ENCODE measurements around the gene MGAT5.
"Not testable (repeated sequence)": the region's sequence is repeated elsewhere in the genome, so short reads cannot be mapped to it uniquely, and the experiment has no call there.

Gene MGAT5

GRCh38 chr2:134457353-134457752 lies 203.5 kb downstream of the MGAT5 start:
- no peak for DNase-seq

GRCh38 chr2:134457765-134458472 lies 204.0 kb downstream of the MGAT5 start:
- no peak for DNase-seq

- no peak for DNase-seq
Observed at GRCh38 chr2:134458473-134458853, 204.6 kb downstream of the MGAT5 start.

GRCh38 chr2:134458950-134459349 lies 205.1 kb downstream of the MGAT5 start:
- DNase-seq = no peak

- no peak for DNase-seq
Observed at GRCh38 chr2:134459706-134460406, 206.0 kb downstream of the MGAT5 start.

- DNase-seq = peak; percentile 30
Observed at GRCh38 chr2:134460583-134460998, 206.7 kb downstream of the MGAT5 start.

GRCh38 chr2:134461511-134461910 lies 207.6 kb downstream of the MGAT5 start:
- DNase-seq = no peak

GRCh38 chr2:134462275-134462674 lies 208.4 kb downstream of the MGAT5 start:
- DNase-seq = no peak

- no peak for DNase-seq
Observed at GRCh38 chr2:134462791-134463698, 209.2 kb downstream of the MGAT5 start.

- no peak for DNase-seq
Observed at GRCh38 chr2:134463699-134464022, 209.8 kb downstream of the MGAT5 start.

GRCh38 chr2:134465228-134466105 lies 211.6 kb downstream of the MGAT5 start:
- no peak for DNase-seq

GRCh38 chr2:134466141-134466540 lies 212.3 kb downstream of the MGAT5 start:
- DNase-seq = peak; percentile 28

GRCh38 chr2:134468164-134468563 lies 214.3 kb downstream of the MGAT5 start:
- DNase-seq = no peak

GRCh38 chr2:134468776-134469175 lies 214.9 kb downstream of the MGAT5 start:
- no peak for DNase-seq

GRCh38 chr2:134469516-134470115 lies 215.7 kb downstream of the MGAT5 start:
- DNase-seq = no peak

- no peak for DNase-seq
Observed at GRCh38 chr2:134470561-134471168, 216.8 kb downstream of the MGAT5 start.

- not testable (repeated sequence) for DNase-seq
Observed at GRCh38 chr2:134476982-134477381, 223.1 kb downstream of the MGAT5 start.

- DNase-seq = no peak
Observed at GRCh38 chr2:134479696-134480330, 225.9 kb downstream of the MGAT5 start.

- DNase-seq = no peak
Observed at GRCh38 chr2:134482131-134482723, 228.4 kb downstream of the MGAT5 start.

GRCh38 chr2:134482766-134483340 lies 229.0 kb downstream of the MGAT5 start:
- no peak for DNase-seq

All from stimulated activated CD4-positive, alpha-beta T cell treated with anti-CD3 and anti-CD28 coated beads, Interleukin-1b, Interleukin-23, amount 100 ng/mL, for 48 hours (primary cell).